SHP77 (cell line): ENCODE results near the gene ALG12.

ENCODE experiments used
- DNase-seq, 2 experiments: peaks; one replicate each; lab custom pipeline; 2025; lab: John Stamatoyannopoulos, UW

Gene ALG12

GRCh38 chr22:49929994-49930575 is 11.8 kb upstream of the ALG12 start:
- DNase-seq: no peak

- DNase-seq: peak; percentile 40 to 63
Observed at GRCh38 chr22:49929211-49929979, 11.2 kb upstream of the ALG12 start.

- no peak for DNase-seq
Observed at GRCh38 chr22:49928555-49929210, 10.4 kb upstream of the ALG12 start.

DNA sequence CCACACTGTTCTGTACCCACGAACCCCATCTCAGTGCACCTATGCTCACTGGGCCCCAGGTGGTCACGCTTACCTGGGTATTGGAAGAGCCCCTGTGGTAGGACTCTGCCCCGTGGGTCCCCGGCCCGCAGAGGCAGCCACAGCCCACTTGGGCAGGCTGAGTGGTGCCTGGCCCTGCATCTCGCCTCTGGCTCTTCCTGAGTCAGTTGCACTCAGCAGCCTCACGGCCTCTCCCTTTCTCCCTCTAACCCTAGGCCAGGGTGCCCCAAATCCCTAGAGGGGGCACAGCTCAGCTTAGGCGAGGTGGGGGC is 9.9 kb upstream of the ALG12 start:
- DNase-seq: no peak

DNA sequence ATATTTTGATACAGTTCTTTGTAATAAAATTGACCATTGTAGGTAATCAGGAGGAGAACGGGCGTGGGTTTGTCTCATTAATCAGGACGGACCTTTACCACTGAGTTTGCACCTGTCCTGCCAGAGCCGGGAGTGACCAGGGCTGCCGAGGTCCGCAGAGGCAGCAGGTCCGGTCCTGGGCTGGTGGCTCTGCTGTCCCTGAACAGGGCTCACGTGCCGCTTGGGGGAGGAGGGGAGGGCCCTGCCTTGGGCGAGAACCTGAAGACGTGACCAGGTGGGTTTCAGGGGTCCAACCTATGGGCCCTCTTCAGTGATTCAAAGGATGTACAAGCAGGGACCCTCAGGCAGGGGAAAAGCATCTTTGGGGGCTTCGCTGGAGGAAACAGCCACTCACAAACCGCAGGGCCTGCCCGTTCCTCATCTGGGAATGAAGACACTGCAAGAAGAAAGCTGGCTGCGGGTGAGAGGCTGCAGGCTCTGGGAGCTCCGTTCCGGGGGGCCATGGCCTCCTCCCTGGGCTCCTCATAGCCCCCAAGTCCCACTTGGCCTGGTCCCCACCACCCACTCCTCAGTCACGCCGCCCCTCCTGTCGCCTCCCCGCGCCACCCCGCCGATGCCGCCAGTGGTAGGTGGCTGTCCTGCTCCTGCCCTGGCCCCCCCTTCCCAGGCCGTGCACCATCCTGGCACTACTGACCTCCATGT is 9.4 kb upstream of the ALG12 start:
- no peak for DNase-seq

GRCh38 chr22:49926916-49927315 is 8.7 kb upstream of the ALG12 start:
- no peak for DNase-seq

GRCh38 chr22:49925525-49926128 is 7.4 kb upstream of the ALG12 start:
- DNase-seq: no peak

DNA sequence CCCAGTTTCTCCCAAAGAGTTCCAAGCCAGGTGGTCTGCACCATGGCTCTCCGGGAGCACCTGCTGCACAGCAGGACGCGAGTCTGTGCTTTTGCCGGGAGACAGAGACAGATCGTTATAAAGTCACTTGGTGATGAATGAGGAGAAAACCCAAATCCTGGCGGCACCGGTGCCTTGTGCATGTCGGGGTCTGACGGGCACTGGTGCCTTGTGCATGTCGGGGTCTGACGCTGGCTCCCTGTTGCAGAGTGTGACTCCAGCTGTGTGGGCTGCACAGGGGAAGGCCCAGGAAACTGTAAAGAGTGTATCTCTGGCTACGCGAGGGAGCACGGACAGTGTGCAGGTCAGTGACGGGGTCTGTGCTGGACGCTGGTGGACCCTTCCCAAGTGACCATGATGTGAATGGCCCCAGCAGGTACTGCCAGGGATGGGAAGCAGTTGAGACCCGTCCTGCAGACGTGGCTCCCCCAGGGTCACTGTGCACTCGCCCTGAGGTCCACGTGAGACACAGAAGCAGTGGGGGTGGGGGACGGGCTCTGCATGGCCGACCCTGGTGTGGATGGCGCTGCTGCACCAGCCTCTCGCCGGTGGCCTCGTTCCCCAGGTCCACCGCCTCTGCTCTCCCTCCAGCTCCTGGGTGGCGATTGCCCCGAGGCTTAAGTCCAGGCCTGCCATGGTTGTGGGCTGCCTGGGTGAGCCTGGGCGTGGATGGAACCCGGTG is 6.0 kb upstream of the ALG12 start:
- DNase-seq: no peak

- DNase-seq: no peak
Observed at GRCh38 chr22:49923445-49923844, 5.2 kb upstream of the ALG12 start.

GRCh38 chr22:49922926-49923325 is 4.7 kb upstream of the ALG12 start:
- no peak for DNase-seq

- no peak for DNase-seq
Observed at GRCh38 chr22:49922484-49922883, 4.2 kb upstream of the ALG12 start.

DNA sequence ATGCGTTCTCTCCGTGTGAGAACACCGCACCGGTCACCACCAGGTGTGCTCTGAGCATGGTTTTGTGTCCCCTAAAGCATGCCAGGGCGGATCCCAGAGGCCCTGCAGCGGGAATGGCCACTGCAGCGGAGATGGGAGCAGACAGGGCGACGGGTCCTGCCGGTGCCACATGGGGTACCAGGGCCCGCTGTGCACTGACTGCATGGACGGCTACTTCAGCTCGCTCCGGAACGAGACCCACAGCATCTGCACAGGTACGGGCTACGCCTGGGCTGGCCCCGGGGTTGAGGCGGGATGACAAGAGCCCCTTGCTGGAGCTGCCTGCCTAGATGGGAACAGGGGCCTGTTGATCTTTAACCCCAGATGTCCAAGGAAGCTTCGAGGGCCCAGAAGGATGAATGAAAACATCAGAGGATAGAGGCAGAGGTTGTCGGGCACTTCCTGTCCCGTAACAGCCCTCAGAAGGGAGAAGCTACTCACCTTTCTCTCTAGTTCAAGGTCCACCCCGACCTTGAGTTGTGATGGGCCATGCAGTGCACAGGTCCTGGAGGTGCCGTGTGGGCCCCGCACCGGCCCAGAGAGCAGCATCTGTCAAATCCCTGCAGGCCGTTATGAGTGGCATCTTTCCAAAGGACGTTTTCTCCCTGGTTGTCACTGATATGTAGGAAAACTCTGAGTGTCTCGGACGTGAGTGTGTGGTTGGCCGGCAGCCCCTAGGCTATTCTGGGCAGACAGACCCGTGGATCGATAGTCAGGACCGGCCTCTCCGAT is 3.5 kb upstream of the ALG12 start:
- DNase-seq: no peak

DNA sequence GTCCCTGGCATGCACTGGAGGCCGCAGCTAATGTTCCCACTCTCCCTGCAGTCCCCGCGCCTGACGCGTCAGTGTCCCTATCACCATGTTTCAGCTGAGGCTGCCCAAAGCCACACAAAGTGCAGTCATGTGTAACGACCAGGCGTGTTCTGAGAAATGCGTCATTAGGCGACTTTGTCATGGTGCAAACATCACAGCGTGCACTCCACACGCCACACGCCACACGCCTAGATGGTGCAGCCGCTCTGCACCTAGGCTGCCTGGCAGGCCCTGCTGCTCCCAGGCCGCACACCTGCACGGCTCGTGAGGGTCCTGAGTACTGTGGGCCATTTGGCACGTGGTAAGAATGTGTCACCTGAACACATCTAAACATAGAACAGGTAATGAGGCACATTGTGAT is 2.6 kb upstream of the ALG12 start:
- no peak for DNase-seq

DNA sequence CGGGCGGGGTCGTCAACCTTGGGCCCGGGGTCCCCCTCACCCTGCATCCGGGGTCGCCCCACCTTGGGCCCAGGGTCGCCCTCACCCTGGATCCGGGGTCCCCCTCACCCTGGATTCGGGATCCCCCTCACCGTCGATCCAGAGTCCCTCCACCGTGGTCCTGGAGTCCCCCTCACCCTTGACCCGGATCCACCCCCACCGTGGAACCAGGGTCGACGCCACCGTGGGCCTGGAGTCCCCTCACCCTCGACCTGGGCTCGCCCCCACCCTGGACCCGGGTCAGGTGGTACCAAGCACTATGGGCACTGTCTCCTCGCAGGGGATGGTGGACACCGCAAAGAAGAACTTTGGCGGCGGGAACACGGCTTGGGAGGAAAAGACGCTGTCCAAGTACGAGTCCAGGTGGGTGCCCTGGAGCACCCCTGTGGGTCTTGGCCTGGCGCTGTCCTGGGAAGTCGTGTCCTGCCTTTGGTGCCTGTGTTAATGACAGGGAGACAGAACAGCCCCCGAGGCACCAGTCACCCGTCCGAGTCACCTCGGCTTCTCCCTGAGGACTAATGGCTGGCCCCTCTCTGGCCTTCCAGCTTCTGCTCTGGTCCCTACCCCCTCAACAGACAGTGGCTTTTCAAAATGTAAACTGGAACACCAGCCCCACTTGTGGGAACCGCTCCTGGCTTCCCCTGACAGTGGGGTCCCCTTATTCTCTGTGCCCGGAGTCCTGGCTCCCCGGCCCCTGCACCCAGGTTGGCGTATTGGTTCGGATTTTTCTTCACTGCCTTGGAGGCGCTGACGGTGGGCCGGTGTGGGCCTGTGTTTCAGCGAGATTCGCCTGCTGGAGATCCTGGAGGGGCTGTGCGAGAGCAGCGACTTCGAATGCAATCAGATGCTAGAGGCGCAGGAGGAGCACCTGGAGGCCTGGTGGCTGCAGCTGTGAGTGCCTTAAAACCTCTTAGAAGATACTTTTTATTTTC is 958 bp upstream of the ALG12 start:
- no peak for DNase-seq

DNA sequence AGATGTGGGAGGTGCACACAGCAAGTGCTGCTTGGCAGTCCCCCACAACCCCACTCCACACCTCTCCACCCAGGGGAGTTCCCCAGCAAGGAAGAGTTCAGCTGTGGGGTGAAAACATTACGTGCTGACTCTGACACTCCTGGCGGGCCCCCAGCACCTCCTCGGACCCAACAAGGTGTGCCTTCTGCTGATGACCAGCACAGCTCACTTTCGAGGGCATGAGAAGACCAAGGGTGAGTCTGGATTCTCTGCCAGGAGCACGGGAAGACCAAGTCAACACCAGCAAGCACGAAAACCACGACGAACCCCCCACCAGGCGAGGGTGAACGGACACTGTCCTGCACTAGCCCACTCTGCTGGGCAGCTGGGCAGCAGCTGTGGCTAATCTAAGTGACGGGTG is 1.4 kb downstream of the ALG12 start:
- DNase-seq: no peak

DNA sequence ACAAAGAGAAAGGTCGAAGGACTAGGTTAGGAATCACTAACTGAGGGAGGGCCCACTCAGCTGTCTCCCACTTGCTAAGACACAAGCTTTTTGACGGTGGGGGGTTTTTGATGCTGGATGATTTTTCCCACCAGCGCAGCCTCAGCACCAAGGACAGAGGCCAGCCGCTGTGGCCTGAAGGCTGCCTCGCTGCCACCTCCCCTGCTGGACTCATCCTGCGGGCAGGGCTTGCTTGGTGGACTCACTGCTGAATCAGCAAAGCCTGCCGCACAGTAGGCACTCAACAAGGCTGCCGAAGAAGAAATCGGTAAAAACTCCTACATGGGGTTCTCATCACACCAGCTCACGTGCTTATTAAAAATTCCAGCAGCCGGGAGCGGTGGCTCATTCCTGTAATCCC is 2.6 kb downstream of the ALG12 start:
- DNase-seq: no peak

DNA sequence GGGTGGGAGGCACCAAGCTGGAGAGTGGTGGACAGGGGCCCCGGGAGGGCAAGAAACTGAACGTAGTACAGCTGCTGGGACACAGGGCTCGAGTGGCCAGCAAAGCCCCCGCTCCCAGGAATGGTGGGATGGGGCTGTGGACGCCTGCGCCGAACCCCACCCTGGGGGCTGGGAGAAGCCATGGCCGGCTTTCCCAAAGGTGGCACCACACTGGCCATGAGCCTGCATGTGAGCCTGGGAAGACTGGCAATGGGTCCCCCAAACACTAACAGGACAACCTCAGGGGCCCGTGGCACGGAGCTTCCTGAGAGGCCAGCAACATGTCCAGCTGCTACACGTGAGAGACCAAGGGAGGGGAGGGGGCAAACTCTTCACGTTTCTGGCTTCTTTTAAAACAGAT is 4.0 kb downstream of the ALG12 start:
- DNase-seq: no peak

- DNase-seq: no peak
Observed at GRCh38 chr22:49913446-49913845, 4.8 kb downstream of the ALG12 start.

DNA sequence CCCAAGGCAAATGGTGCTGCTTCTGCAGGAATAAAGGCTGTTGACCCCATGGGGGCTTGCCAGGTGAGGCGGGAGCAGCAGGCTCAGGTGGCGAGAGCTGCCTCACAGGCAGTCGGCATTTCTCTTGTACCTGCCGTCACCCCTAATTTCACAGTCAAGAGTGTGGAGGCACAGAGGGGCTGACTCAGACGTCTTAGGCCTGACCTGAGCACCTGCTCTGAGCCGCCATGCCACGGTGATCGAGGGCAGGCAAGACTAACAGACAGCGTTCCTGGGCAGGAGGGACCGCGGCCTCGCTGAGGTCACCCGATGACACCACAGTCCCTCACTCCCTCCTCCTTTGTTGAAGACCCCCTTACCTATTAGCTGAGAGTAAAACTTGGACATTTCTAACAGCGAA is 5.2 kb downstream of the ALG12 start:
- DNase-seq: no peak
